Right lobe of liver (tissue), 6 donors: ENCODE data around the gene TOB1. TPM values are rescaled to one million over a fixed set of nuclear protein-coding genes. Genes with fewer than 3 reads are reported as not detected.

Experiments used
- ATAC-seq, 4 donors: fragments of 200-7000 bp; cut with Tn5 transposase; one replicate each; pipeline ENCODE4 v1.9.1; 2020; ENCODE audit warnings: mild to moderate bottlenecking in 4 of 4, moderate library complexity in 4 of 4
- DNase-seq, 3 donors: peaks; one replicate each; pipeline ENCODE4 v3.0.0-alpha.2; 2020
- H3K27ac ChIP-seq, 3 donors: fragments of 200-600 bp; one replicate each; pipeline ENCODE4 v1.8.0; 2022
- H3K27me3 ChIP-seq, 2 donors: fragments of 200-600 bp; one replicate each; pipeline ENCODE4 v1.8.0; 2022
- H3K36me3 ChIP-seq, 4 donors: fragments of 200-600 bp; sonication (generic) in 1 of 4; one replicate each; pipeline versions ENCODE4 v1.5.1 to v1.8.0; 2017 to 2022; ENCODE audit warnings: control low read depth in 1 of 4
- H3K4me1 ChIP-seq, 4 donors: fragments of 200-600 bp; sonication (generic) in 1 of 4; one replicate each; pipeline versions ENCODE4 v1.5.1 to v1.8.0; 2017 to 2022; ENCODE audit warnings: control low read depth in 1 of 4
- H3K4me3 ChIP-seq, 3 donors: fragments of 200-600 bp; one replicate each; pipeline ENCODE4 v1.8.0; 2022
- H3K9me3 ChIP-seq, 4 donors: fragments of 200-600 bp; sonication (generic) in 1 of 4; one replicate each; pipeline versions ENCODE4 v1.5.1 to v1.8.0; 2017 to 2022; ENCODE audit warnings: control low read depth in 1 of 4
- CTCF ChIP-seq, 4 donors: fragments of 200-600 bp in 3 of 4; fragments of 450-650 bp in 1 of 4; IDR thresholded peaks; one replicate each; pipeline versions ENCODE4 v1.5.1 to v1.8.0; 2016 to 2022; ENCODE audit warnings: antibody characterized with exemption in 4 of 4, mild to moderate bottlenecking in 2 of 4
- POLR2A ChIP-seq: fragments of 450-650 bp; IDR thresholded peaks from one replicate; pipeline ENCODE4 v1.6.1; 2017; ENCODE audit warnings: antibody characterized with exemption, mild to moderate bottlenecking
- WGBS: methylation state at CpG from one replicate; pipeline ENCODE4 v1.1.6; 2018; ENCODE audit warnings: low coverage, low lambda C conversion rate; ENCODE audit not compliant: insufficient coverage; ENCODE audit errors: missing lambda C conversion rate; 5-methylcytosine and 5-hydroxymethylcytosine counted together
- intact Hi-C, 2 donors: fragments of 100-400 bp; cut with DNase I; formaldehyde crosslinking; loops; one replicate each; pipeline versions ENCODE4 v1.11.2 to v1.14.1; 2022
- total RNA-seq, 6 experiments: library from RNA; depleted of rRNA in 2 of 6; stranded (reverse); fragments of >200 nt in 2 of 6; fragmentation: NEBNext Ultra II Directional in 3 of 6; extraction: Animal tissue kit (Norgen Biotek cat#: 25700) in 3 of 6; gene quantifications; one replicate each; pipeline versions ENCODE4 v1.1.0 to v1.2.4, GENCODE V29; 2016 to 2023
- donor health status: DM: no; HTN: yes; CAD: no.
- donor health status: DM: no; HTN: no; CAD: no.
- donor health status: DM: no; HTN: no; CAD: no.
- donor health status: DM: no; HTN: yes; CAD: no.
- donor health status: DM: no; HTN: yes; CAD: no.

Gene TOB1
- total RNA-seq, 6 experiments from 2014 or later: 36.2 to 222 (median 82.1) TPM

DNA sequence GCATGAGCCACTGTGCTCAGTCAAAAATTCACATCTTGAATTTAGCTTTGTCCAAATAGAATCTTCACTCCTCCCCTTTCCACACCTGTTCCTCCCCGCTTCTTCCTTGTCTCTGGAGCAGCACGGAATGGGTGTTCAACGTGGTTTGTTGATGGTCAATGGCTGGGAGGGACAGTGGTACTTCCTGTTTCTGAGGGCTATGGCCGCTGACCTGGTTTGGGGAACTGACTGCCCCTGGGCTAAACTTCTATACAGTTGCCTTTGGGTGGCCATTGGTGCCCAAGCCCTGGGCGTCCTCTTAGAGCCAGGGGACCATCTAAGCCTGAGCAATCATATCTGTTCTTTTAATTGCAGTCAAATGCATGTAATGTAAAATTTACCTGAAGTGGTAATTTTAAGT is 49.9 kb downstream of the TOB1 start:
- Histone ChIP-seq H3K36me3 (no peaks in the 10 kb centered on the region), H3K27me3 (no peaks in the 10 kb centered on the region), H3K4me3 (no peak overlapping the region), H3K27ac (no peak overlapping the region), H3K4me1 (peaks cover 0 to 10% (median 0%) of the 10 kb centered on the region in 4 donors), H3K9me3 (no peaks in the 10 kb centered on the region)
- ATAC-seq (no peak), DNase-seq (no peak)
- intact Hi-C loops: no loop called here
- WGBS: 83% methylated on average over 3 of the region's 5 CpGs
- no peak for TF ChIP-seq POLR2A
- no peak for TF ChIP-seq CTCF (IDR thresholded peaks at IDR 0.05)

- ATAC-seq (no peak), DNase-seq (no peak)
- no peaks in the 10 kb centered on the region for H3K36me3 ChIP-seq
- H3K27me3 ChIP-seq: no peaks in the 10 kb centered on the region
- H3K27ac ChIP-seq: no peak overlapping the region
- WGBS: 45% methylated on average over 3 of the region's 3 CpGs
- TF ChIP-seq CTCF (IDR thresholded peaks at IDR 0.05) (no peak), POLR2A (no peak)
- H3K4me3 ChIP-seq: no peak overlapping the region
- intact Hi-C loops: no loop called here
- H3K9me3 ChIP-seq: no peaks in the 10 kb centered on the region
- peaks cover 0 to 10% (median 0%) of the 10 kb centered on the region in 4 donors for H3K4me1 ChIP-seq
Observed at GRCh38 chr17:50815400-50815799, 50.8 kb downstream of the TOB1 start.

DNA sequence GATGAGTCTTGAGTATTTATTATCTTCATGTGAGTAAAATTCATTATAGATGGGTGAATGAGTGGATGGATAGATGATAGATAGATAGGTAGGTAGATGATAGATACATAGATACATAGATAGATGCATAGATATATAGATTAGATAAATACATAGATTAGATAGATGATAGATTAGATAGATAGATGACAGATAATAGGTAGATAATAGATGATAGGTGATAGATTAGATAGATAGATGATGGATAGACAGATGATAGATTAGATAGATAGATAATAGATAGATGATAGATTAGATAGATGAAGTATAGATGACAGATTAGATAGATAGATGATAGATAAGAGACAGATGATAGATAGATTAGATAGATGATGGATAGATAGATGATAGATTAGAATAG is 52.6 kb downstream of the TOB1 start:
- Histone ChIP-seq H3K36me3 (no peaks in the 10 kb centered on the region), H3K27ac (no peak overlapping the region), H3K4me3 (no peak overlapping the region), H3K9me3 (no peaks in the 10 kb centered on the region), H3K27me3 (no peaks in the 10 kb centered on the region), H3K4me1 (peaks cover 0 to 20% (median 4%) of the 10 kb centered on the region in 4 donors)
- no peak for ATAC-seq
- no peak for DNase-seq
- intact Hi-C loops: no loop called here
- TF ChIP-seq POLR2A: no peak
- TF ChIP-seq CTCF (IDR thresholded peaks at IDR 0.05): no peak

Other genes with a start within 250 kb of the TOB1 start
- 100 to 1,000 TPM; 146 to 286 (median 178) TPM for gene ABCC3, start 231.5 kb downstream of the TOB1 start, total RNA-seq
- 10 to 100 TPM; 13.9 to 17.4 (median 15.1) TPM for gene ANKRD40, start 158.4 kb downstream of the TOB1 start, total RNA-seq
- 10 to 100 TPM; 15.4 to 50.5 (median 31.0) TPM for gene LUC7L3, start 146.8 kb downstream of the TOB1 start, total RNA-seq
- gene ANKRD40CL, start 98.8 kb downstream of the TOB1 start, total RNA-seq: under 1 TPM in 1 of 6 experiments, not detected in 5; 0.29 TPM
- not detected for gene WFIKKN2, start 30.8 kb downstream of the TOB1 start, total RNA-seq